Kasumi-1 (cell line): ENCODE data around the gene ACP3.

Experiments used
- DNase-seq, 2 experiments: peaks; one replicate each; lab custom pipeline; 2025; lab: John Stamatoyannopoulos, UW

Gene ACP3

GRCh38 chr3:132315851-132316250, 1.4 kb upstream of the ACP3 start:
- DNase-seq, result no peak

- DNase-seq, result peak in 1 of 2 experiments; percentile 19
These were observed 1.2 kb downstream of the ACP3 start for GRCh38 chr3:132318451-132318850.

- no peak for DNase-seq
These were observed 4.1 kb downstream of the ACP3 start for GRCh38 chr3:132321304-132321703.

- DNase-seq, result no peak
These were observed 7.9 kb downstream of the ACP3 start for GRCh38 chr3:132325103-132325606.

GRCh38 chr3:132325634-132326033, 8.4 kb downstream of the ACP3 start:
- peak in 1 of 2 experiments; percentile 22 for DNase-seq

GRCh38 chr3:132326251-132326650, 9.0 kb downstream of the ACP3 start:
- DNase-seq, result no peak

GRCh38 chr3:132332082-132332481, 14.9 kb downstream of the ACP3 start:
- no peak for DNase-seq

- DNase-seq, result no peak
These were observed 15.3 kb downstream of the ACP3 start for GRCh38 chr3:132332508-132332907.

- DNase-seq, result no peak
These were observed 24.5 kb downstream of the ACP3 start for GRCh38 chr3:132341746-132342145.

GRCh38 chr3:132342183-132342582, 25.0 kb downstream of the ACP3 start:
- DNase-seq, result no peak

GRCh38 chr3:132342610-132343009, 25.4 kb downstream of the ACP3 start:
- peak in 1 of 2 experiments; percentile 25 for DNase-seq

- peak; percentile 79 to 93 for DNase-seq
These were observed 25.9 kb downstream of the ACP3 start for GRCh38 chr3:132343018-132343612.

- DNase-seq, result no peak
These were observed 27.6 kb downstream of the ACP3 start for GRCh38 chr3:132344666-132345280.

- peak in 1 of 2 experiments; percentile 3 for DNase-seq
These were observed 29.9 kb downstream of the ACP3 start for GRCh38 chr3:132346841-132347736.

GRCh38 chr3:132347811-132348210, 30.6 kb downstream of the ACP3 start:
- no peak for DNase-seq

- no peak for DNase-seq
These were observed 31.3 kb downstream of the ACP3 start for GRCh38 chr3:132348531-132348930.

- no peak for DNase-seq
These were observed 33.6 kb downstream of the ACP3 start for GRCh38 chr3:132350814-132351213.

GRCh38 chr3:132351222-132351806, 34.1 kb downstream of the ACP3 start:
- DNase-seq, result no peak

- DNase-seq, result peak; percentile 88 to 94
These were observed 35.4 kb downstream of the ACP3 start for GRCh38 chr3:132352556-132353143.

GRCh38 chr3:132354916-132355702, 37.9 kb downstream of the ACP3 start:
- no peak for DNase-seq

- DNase-seq, result no peak
These were observed 39.4 kb downstream of the ACP3 start for GRCh38 chr3:132356568-132356967.
